Measurements from ENCODE around the gene TRPV6. TPM values are rescaled to one million over a fixed set of nuclear protein-coding genes. Genes with fewer than 3 reads are reported as not detected.

TRPV6 gene
- polyA plus RNA-seq, 1 experiment: not detected

DNA sequence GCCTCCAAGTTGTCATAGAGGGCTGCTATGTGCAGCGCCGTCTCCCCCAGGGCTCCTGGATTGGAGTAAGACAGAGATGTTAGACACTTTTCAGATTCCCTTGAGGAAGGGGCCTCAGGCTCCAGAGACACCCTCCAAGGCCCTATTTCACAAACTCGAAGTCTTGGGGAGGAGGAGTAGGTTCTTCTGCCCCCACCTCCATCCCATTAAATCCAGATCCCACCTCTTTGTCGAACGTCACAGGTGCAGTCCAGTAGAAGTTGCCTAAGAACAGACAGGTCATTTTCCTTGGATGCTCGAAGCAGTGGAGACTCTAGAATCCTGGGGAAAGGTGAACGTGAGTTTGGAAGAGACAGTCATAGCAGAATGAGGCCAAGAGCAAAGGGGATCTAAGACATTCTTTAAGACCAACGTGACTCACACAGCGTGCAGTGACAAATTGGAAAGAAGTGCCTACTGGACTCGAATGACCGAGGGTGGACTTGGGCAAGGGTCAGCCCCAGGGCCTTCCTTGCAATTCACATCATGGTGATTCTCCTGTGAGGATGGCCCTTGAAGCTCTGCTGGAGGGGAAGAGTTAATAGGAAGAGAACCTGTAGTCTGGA, 44.7 kb upstream of the TRPV6 start:
- H3K4me3 ChIP-seq (ENCODE audit: low read depth, low read length): no peak overlapping the region
- DNase-seq (ENCODE audit: low read depth): no peak
- ChIA-PET POLR2A (no interaction called here), CTCF (no interaction called here)
- TF ChIP-seq, protein P1, sequence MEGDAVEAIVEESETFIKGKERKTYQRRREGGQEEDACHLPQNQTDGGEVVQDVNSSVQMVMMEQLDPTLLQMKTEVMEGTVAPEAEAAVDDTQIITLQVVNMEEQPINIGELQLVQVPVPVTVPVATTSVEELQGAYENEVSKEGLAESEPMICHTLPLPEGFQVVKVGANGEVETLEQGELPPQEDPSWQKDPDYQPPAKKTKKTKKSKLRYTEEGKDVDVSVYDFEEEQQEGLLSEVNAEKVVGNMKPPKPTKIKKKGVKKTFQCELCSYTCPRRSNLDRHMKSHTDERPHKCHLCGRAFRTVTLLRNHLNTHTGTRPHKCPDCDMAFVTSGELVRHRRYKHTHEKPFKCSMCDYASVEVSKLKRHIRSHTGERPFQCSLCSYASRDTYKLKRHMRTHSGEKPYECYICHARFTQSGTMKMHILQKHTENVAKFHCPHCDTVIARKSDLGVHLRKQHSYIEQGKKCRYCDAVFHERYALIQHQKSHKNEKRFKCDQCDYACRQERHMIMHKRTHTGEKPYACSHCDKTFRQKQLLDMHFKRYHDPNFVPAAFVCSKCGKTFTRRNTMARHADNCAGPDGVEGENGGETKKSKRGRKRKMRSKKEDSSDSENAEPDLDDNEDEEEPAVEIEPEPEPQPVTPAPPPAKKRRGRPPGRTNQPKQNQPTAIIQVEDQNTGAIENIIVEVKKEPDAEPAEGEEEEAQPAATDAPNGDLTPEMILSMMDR (IDR thresholded peaks at IDR 0.05; ENCODE audit: insufficient read depth, low read depth, low read length): no peak
- H3K27me3 ChIP-seq (ENCODE audit: control insufficient read depth, insufficient read depth, low read length): no peaks in the 10 kb centered on the region
- no peaks in the 10 kb centered on the region for H3K36me3 ChIP-seq (ENCODE audit: control insufficient read depth, insufficient read depth, low read length)

DNA sequence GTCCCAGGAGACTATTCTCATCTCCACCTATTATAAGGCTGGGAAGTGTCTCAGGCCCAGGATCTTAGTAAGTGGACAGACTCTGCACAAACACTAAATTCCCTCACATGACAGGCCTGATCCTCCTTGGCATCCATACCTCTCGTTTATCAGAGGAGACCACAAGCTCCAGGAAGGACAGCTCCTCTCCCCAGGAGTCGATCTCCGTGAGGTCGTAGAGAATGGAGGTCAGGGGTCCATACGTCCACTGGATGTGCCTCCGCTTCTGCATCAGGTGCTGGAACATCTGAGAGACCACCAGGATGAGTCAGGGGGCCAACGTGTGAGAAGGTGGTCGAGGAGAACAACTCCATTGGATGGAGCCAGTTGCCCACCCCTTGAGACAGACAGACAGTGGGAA, 42.4 kb upstream of the TRPV6 start:
- POLR2A ChIA-PET: no interaction called here
- Histone ChIP-seq H3K4me3 (ENCODE audit: low read depth, low read length) (no peak overlapping the region), H3K36me3 (ENCODE audit: control insufficient read depth, insufficient read depth, low read length) (no peaks in the 10 kb centered on the region), H3K27me3 (ENCODE audit: control insufficient read depth, insufficient read depth, low read length) (no peaks in the 10 kb centered on the region)
- DNase-seq (ENCODE audit: low read depth): no peak
- CTCF ChIA-PET: interaction anchor here (1.2 kb wide), 1 partner anchor 9 kb away, joined by 3 read pairs; no protein-coding TSS in a partner anchor
- TF ChIP-seq, protein P1 (IDR thresholded peaks at IDR 0.05; ENCODE audit: insufficient read depth, low read depth, low read length): no peak

DNA sequence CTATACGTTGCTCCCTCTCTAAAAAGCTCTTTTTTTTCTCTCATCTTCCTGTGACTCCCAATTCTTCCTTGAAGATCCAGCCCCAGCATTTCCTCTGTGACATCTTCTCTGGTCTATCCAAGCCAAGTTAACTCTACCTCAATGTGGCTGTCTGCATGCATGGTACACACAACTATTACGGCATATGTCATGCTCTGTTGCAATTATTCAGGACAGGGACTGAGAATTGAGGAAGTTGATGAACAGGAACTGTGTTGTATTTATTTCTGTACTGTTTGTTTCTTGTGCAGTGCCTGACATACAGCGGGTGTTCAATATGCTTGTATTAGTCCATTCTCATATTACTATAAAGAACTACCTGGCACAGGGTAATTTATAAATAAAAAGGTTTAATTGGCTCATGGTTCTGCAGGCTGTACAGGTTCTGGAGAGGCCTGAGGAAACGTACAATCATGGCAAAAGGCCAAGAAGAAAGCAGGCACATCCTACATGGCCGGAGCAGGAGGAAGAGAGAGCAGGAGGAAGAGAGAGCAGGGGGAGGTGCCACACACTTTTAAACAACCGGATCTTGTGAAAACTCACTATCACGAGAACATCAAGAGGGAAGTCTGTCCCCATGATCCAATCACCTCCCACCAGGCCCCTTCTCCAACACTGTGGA, 41.7 kb upstream of the TRPV6 start:
- no peak for DNase-seq (ENCODE audit: low read depth)
- TF ChIP-seq, protein P1 (IDR thresholded peaks at IDR 0.05; ENCODE audit: insufficient read depth, low read depth, low read length): no peak
- ChIA-PET CTCF (interaction anchor here (1.2 kb wide), 1 partner anchor 8 kb away, joined by 3 read pairs; no protein-coding TSS in a partner anchor), POLR2A (no interaction called here)
- Histone ChIP-seq H3K36me3 (ENCODE audit: control insufficient read depth, insufficient read depth, low read length) (no peaks in the 10 kb centered on the region), H3K27me3 (ENCODE audit: control insufficient read depth, insufficient read depth, low read length) (no peaks in the 10 kb centered on the region), H3K4me3 (ENCODE audit: low read depth, low read length) (no peak overlapping the region)

DNA sequence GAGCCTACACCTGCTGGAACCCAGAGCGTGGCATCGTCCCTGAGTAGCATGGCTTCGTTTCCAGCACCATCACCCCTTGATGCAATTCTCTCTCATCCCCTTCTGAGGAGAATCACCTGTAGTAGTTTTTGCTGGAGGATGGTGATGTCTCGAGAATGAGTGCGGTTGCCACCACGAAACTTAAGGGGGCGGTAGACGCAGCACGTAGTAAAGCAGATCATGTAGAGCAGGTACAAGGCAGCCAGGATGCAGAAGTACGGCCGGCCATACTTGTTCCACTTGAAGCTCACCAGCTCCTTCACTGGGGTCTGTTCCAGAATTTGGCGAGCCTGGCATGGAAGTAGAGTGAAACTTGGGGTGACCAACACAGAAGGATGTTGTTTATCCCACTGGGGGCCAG, 39.9 kb upstream of the TRPV6 start:
- no peak overlapping the region for H3K4me3 ChIP-seq (ENCODE audit: low read depth, low read length)
- H3K27me3 ChIP-seq (ENCODE audit: control insufficient read depth, insufficient read depth, low read length): no peaks in the 10 kb centered on the region
- TF ChIP-seq, protein P1 (IDR thresholded peaks at IDR 0.05; ENCODE audit: insufficient read depth, low read depth, low read length): no peak
- no peak for DNase-seq (ENCODE audit: low read depth)
- POLR2A ChIA-PET: no interaction called here
- H3K36me3 ChIP-seq (ENCODE audit: control insufficient read depth, insufficient read depth, low read length): no peaks in the 10 kb centered on the region
- CTCF ChIA-PET: no interaction called here

DNA sequence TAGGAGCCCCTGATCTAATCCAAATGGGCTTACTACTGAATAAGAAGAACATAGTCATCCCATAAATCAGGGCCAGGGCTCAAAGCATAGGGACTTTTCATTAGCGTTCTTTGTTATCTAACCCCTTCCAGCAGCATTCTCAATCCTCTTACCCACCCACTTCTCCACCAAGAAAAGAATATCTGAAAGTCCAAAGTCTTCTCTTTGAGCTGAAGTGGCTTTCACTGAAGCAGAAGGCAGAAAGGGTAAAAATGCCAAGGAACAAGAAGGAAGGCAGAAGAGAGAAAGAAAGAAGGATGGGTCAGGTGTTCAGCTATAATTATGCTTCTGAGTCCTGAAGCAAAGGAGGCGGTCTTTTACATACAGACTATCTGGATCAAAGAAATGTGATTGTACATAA, 37.8 kb upstream of the TRPV6 start:
- TF ChIP-seq, protein P1 (IDR thresholded peaks at IDR 0.05; ENCODE audit: insufficient read depth, low read depth, low read length): no peak
- ChIA-PET POLR2A (no interaction called here), CTCF (interaction anchor here (1.8 kb wide), 1 partner anchor 11 kb away, joined by 4 read pairs; no protein-coding TSS in a partner anchor)
- Histone ChIP-seq H3K4me3 (ENCODE audit: low read depth, low read length) (no peak overlapping the region), H3K36me3 (ENCODE audit: control insufficient read depth, insufficient read depth, low read length) (no peaks in the 10 kb centered on the region), H3K27me3 (ENCODE audit: control insufficient read depth, insufficient read depth, low read length) (no peaks in the 10 kb centered on the region)
- no peak for DNase-seq (ENCODE audit: low read depth)
